GM13977 (cell line): ENCODE results near the gene OAF.

Source experiments
- DNase-seq: peaks from one replicate; pipeline ENCODE4 v3.0.0; 2012; ENCODE audit warnings: low spot score
- CTCF ChIP-seq: IDR thresholded peaks from 2 replicates; pipeline ENCODE4 v1.5.1; 2012; ENCODE audit warnings: mild to moderate bottlenecking, control low read depth; ENCODE audit not compliant: insufficient read depth; ENCODE audit errors: extremely low read depth, missing control alignments
- in situ Hi-C: fragments of 300-500 bp; cut with MboI; formaldehyde crosslinking; loops from one replicate; pipeline ENCODE4 v1.12.0; 2022; ENCODE audit warnings: low sequenced_read_pairs, low pct_unique_long_range_greater_than_20kb, mixed read lengths, inconsistent platforms; ENCODE audit not compliant: unreplicated experiment

The OAF gene

GRCh38 chr11:120183701-120184141 is 27.1 kb upstream of the OAF start:
- no peak for TF ChIP-seq CTCF
- DNase-seq, result no peak
- in situ Hi-C loops, result no loop called here

GRCh38 chr11:120184371-120184945 is 26.4 kb upstream of the OAF start:
- DNase-seq, result no peak
- in situ Hi-C loops, result no loop called here
- TF ChIP-seq CTCF, result no peak

- DNase-seq, result no peak
- no peak for TF ChIP-seq CTCF
- in situ Hi-C loops, result no loop called here
These were observed 25.7 kb upstream of the OAF start for GRCh38 chr11:120184946-120185705.

- in situ Hi-C loops, result no loop called here
- TF ChIP-seq CTCF, result no peak
- no peak for DNase-seq
These were observed 25.0 kb upstream of the OAF start for GRCh38 chr11:120185706-120186455.

- no peak for DNase-seq
- in situ Hi-C loops, result no loop called here
These were observed 24.4 kb upstream of the OAF start for GRCh38 chr11:120186456-120186773.

More at GRCh38 chr11:120186456-120186773, 24.4 kb upstream of the OAF start:
- no peak for TF ChIP-seq CTCF
